WTC11 (cell line): ENCODE data around the gene ZNF525. TPM values are rescaled to one million over a fixed set of nuclear protein-coding genes. Genes with fewer than 3 reads are reported as not detected.

Source experiments
- total RNA-seq: library from RNA; stranded (reverse); gene quantifications from 3 replicates; pipeline ENCODE4 v1.2.3, GENCODE V29; 2021

ZNF525 gene
- total RNA-seq, 1 experiment from 2014 or later = 59.7 TPM

Other genes with a start within 250 kb of the ZNF525 start
- 9.3 to 11.2 TPM (median 11.2 TPM) in 3 replicates for gene ZNF415, start 232.8 kb upstream of the ZNF525 start, total RNA-seq
- 10.9 to 11.3 TPM (median 11.0 TPM) in 3 replicates for gene ZNF347, start 206.7 kb upstream of the ZNF525 start, total RNA-seq
- 5.3 to 7.5 TPM (median 5.7 TPM) in 3 replicates for gene ZNF665, start 172.3 kb upstream of the ZNF525 start, total RNA-seq
- gene ZNF677, start 110.8 kb upstream of the ZNF525 start, total RNA-seq = 56.9 to 60.1 TPM (median 58.8 TPM) in 3 replicates
- gene VN1R2, start 107.4 kb upstream of the ZNF525 start, total RNA-seq = not detected in 3 replicates
- not detected in 3 replicates for gene VN1R4, start 98.0 kb upstream of the ZNF525 start, total RNA-seq
- 16.0 to 18.5 TPM (median 16.3 TPM) in 3 replicates for gene ZNF845, start 32.0 kb upstream of the ZNF525 start, total RNA-seq
- gene ZNF765, start 29.4 kb downstream of the ZNF525 start, total RNA-seq = 18.3 to 23.6 TPM (median 19.6 TPM) in 3 replicates
- gene ZNF761, start 66.3 kb downstream of the ZNF525 start, total RNA-seq = 28.4 to 29.7 TPM (median 29.4 TPM) in 3 replicates
- 15.2 to 17.6 TPM (median 17.5 TPM) in 3 replicates for gene ZNF813, start 102.0 kb downstream of the ZNF525 start, total RNA-seq
- 56.0 to 62.0 TPM (median 56.7 TPM) in 3 replicates for gene ZNF331, start 172.4 kb downstream of the ZNF525 start, total RNA-seq